Activated T-helper 17 cell treated with anti-CD3 and anti-CD28 coated beads, Interleukin-2, amount 50 U/mL, for 72 hours (primary cell): ENCODE data around the gene SMKR1. TPM values are rescaled to one million over a fixed set of nuclear protein-coding genes. Genes with fewer than 3 reads are reported as not detected.
"Not testable (repeated sequence)": the region's sequence is repeated elsewhere in the genome, so short reads cannot be mapped to it uniquely, and the experiment has no call there.

ENCODE experiments used
- ATAC-seq: fragments of 150-1000 bp; cut with Tn5 transposase; replicated peaks from 2 replicates; pipeline ENCODE4 v1.10.0; 2021; ENCODE audit warnings: mild to moderate bottlenecking, moderate library complexity
- H3K27ac Mint-ChIP-seq: one replicate; pipeline ENCODE4 v1.8.0; 2022; ENCODE audit warnings: mixed read lengths
- H3K27me3 Mint-ChIP-seq: one replicate; pipeline ENCODE4 v1.8.0; 2022; ENCODE audit warnings: mixed read lengths
- H3K36me3 Mint-ChIP-seq: one replicate; pipeline ENCODE4 v1.8.0; 2022; ENCODE audit warnings: low read depth, mild to moderate bottlenecking, mixed read lengths
- H3K4me1 Mint-ChIP-seq: one replicate; pipeline ENCODE4 v1.8.0; 2022; ENCODE audit warnings: mixed read lengths
- H3K4me3 Mint-ChIP-seq: one replicate; pipeline ENCODE4 v1.8.0; 2022; ENCODE audit warnings: mild to moderate bottlenecking, mixed read lengths
- H3K9me3 Mint-ChIP-seq: one replicate; pipeline ENCODE4 v1.8.0; 2022; ENCODE audit warnings: mixed read lengths
- total RNA-seq, 2 donors: library from RNA; stranded (reverse); gene quantifications; one replicate each; pipeline ENCODE4 v1.2.3, GENCODE V29; 2022

The SMKR1 gene
- total RNA-seq, 2 donors from 2014 or later, result 1.3 to 1.9 TPM

DNA sequence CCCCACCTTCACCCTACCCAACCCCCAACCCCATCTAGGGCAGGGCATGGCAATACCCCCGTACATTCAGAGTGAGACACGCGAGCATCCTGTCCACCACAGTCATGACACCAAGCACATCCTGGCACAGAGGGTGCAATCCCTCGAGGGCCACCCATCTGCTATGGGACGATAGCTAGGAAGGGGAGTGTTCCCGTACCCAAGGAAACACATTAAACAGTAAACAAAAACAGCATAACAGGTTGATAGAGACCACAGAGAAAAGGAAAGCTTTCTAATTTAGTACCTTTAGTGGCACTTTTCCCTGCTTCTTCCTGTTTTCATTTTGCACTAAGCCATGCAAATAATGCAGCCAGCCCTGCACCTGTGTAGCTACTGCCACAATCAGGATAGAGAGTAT, 2.3 kb upstream of the SMKR1 start:
- H3K27ac Mint-ChIP-seq, result no peak overlapping the region

DNA sequence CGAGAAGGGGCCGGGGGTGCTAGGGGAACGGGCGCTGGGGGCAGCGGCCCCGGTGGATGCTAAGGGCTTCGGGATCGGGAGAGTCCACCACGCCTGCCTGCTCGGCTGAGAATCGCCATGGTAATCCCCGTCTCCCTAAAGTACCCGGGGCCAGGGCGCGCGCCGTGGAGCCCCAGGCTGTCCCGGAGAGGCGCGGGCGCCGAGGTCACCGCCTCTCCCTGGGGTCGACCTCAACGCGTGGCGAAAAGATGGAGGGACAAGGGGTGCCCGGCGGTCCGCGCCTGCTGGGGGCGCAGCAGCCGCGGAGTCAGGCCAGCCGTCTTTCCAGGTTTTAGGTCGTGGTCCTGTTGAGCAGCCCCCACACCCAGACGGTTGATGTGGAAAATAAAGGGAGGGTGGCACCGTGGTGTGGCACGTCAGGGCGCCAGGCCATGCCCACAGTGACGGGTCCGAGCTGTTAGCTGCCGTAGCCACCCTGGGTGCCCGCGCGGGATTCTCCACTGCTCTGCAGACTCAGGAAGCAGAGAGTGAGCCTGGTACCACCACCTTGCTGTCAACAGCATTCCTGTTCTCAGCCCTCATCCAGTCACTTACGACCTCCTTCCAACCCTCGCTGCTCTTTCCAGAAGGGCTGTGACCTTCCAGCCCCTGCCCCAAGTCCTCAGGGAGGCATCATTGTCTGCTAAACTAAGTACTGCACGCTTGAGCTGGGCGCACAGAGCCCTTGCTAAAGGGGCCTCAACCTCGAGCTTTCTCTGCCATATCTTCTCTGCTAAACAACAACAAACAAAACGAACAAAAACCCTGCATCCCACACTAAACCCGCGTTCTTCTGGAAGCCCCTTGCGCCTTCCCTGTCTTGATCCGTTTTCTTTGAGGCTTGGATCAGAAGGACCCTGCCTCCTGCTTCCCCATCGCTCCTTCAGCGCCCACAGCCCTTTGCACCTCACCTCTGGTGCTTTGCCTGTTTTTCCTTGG, 666 bp downstream of the SMKR1 start:
- Mint-ChIP-seq H3K4me1 (peaks cover 7% of the 10 kb centered on the region), H3K4me3 (peak overlapping the region; percentile 69), H3K27ac (peak overlapping the region; percentile 57), H3K36me3 (no peaks in the 10 kb centered on the region), H3K27me3 (no peaks in the 10 kb centered on the region), H3K9me3 (no peaks in the 10 kb centered on the region)
- ATAC-seq, result peak; percentile 18

More for the DNA sequence above, 2.3 kb upstream of the SMKR1 start:
- H3K4me1 Mint-ChIP-seq, result peaks cover 7% of the 10 kb centered on the region
- no peak for ATAC-seq
- no peaks in the 10 kb centered on the region for H3K27me3 Mint-ChIP-seq
- no peak overlapping the region for H3K4me3 Mint-ChIP-seq
- H3K9me3 Mint-ChIP-seq, result no peaks in the 10 kb centered on the region
- no peaks in the 10 kb centered on the region for H3K36me3 Mint-ChIP-seq

DNA sequence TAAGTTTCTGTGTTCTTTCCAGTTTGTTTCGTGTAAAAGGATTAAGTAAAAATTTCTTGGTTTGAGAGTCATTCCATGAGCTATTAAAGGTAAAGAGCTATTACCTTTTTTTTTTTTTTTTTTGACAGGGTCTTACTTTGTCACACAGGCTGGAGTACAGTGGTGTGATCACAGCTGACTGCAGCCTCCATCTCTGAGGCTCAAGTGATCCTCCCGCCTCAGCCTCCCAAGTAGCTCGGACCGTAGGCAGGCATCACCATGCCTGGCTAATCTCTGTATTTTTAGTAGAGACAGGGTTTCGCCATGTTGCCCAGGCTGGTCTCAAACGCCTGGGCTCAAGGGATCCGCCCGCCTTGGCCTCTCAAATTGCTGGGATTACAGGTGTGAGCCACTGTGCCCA, 1.4 kb downstream of the SMKR1 start:
- H3K4me3 Mint-ChIP-seq, result peak overlapping the region; percentile 69
- no peaks in the 10 kb centered on the region for H3K9me3 Mint-ChIP-seq
- peak overlapping the region; percentile 57 for H3K27ac Mint-ChIP-seq
- no peaks in the 10 kb centered on the region for H3K36me3 Mint-ChIP-seq
- H3K4me1 Mint-ChIP-seq, result peaks cover 7% of the 10 kb centered on the region
- no peak for ATAC-seq
- no peaks in the 10 kb centered on the region for H3K27me3 Mint-ChIP-seq

DNA sequence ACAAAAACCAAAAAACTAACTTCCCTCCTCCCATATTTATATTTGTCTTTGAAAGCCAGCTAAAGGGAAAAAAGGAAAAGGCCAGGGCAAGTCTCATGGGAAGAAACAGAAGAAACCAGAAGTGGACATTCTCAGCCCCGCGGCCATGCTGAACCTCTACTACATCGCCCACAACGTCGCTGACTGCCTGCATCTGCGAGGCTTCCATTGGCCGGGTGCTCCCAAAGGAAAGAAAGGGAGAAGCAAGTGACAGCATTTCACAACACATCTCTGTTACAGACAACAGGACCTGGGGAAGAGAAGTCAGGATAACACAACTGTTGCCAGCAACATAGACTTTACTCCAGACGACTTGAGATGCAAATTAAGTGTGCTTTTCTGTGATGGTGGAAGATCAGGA, 9.9 kb downstream of the SMKR1 start:
- ATAC-seq, result no peak
- H3K27ac Mint-ChIP-seq, result no peak overlapping the region

GRCh38 chr7:129513546-129513945, 11.2 kb downstream of the SMKR1 start:
- H3K4me1 Mint-ChIP-seq, result no peaks in the 10 kb centered on the region
- no peaks in the 10 kb centered on the region for H3K36me3 Mint-ChIP-seq
- no peak for ATAC-seq
- no peak overlapping the region for H3K27ac Mint-ChIP-seq
- no peaks in the 10 kb centered on the region for H3K9me3 Mint-ChIP-seq
- H3K27me3 Mint-ChIP-seq, result peaks cover 7% of the 10 kb centered on the region
- H3K4me3 Mint-ChIP-seq, result no peak overlapping the region

More for the DNA sequence above, 9.9 kb downstream of the SMKR1 start:
- Mint-ChIP-seq H3K36me3 (no peaks in the 10 kb centered on the region), H3K4me3 (no peak overlapping the region), H3K9me3 (no peaks in the 10 kb centered on the region), H3K27me3 (peaks cover 3% of the 10 kb centered on the region), H3K4me1 (no peaks in the 10 kb centered on the region)

DNA sequence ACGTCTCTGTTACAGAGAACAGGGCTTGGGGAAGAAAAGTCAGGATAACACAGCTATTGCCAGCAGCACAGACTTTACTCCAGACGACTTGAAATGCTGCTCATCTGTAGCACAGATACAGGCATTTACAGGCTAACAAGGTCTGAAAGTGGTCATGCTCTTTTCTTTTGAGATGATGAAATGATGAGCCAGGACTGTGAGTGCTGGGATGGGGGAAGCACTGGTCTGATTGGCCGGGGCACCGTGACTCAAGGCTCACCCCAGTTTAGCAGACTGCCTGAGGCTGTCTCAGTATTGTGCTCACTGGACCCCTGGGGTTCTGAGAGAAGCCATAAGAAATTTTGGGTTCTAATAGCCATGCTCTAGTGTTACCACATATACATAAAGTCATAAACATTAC, 12.4 kb downstream of the SMKR1 start:
- H3K36me3 Mint-ChIP-seq, result no peaks in the 10 kb centered on the region

DNA sequence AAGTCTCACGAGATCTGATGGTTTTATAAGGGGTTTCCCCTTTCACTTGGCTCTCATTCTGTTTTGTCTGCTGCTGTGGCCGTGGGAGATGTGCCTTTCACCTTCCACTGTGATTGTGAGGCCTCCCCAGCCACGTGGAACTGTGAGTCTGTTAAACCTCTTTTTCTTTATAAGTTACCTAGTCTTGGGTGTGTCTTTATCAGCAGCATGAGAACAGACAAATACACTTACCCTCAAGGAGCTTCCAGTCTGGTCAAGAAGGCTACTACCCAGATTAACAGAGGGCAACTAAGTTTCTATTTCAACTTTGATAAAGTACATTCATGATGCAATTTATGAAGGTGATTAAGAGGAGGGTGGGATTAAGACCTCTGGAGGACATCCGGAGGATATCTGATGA, 13.1 kb downstream of the SMKR1 start:
- Mint-ChIP-seq H3K9me3 (no peaks in the 10 kb centered on the region), H3K4me1 (no peaks in the 10 kb centered on the region), H3K36me3 (no peaks in the 10 kb centered on the region), H3K4me3 (no peak overlapping the region), H3K27me3 (peaks cover 15% of the 10 kb centered on the region), H3K27ac (no peak overlapping the region)
- ATAC-seq, result no peak

More for the DNA sequence above, 12.4 kb downstream of the SMKR1 start:
- no peak for ATAC-seq
- Mint-ChIP-seq H3K27ac (no peak overlapping the region), H3K9me3 (no peaks in the 10 kb centered on the region), H3K4me1 (no peaks in the 10 kb centered on the region), H3K27me3 (peaks cover 10% of the 10 kb centered on the region), H3K4me3 (no peak overlapping the region)

DNA sequence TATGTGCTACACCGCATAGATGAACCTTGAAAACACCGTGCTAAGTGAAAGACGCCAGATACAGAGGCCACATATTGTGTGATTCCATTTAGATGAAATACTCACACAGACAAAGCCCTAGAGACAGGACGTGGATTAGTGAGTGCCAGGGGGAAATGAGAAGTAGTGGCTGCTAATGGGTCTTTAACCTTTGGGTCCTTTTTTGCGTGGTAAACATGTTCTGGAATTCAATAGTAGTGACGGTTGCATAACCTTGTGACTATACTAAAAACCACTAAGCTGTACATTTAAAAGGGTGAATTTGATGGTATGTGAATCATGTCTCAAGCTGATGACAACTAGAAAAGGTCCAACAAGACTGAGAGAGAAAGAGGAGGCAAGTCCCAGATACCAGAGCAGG, 15.6 kb downstream of the SMKR1 start:
- Mint-ChIP-seq H3K27ac (no peak overlapping the region), H3K4me3 (no peak overlapping the region), H3K27me3 (peaks cover 31% of the 10 kb centered on the region), H3K4me1 (no peaks in the 10 kb centered on the region), H3K9me3 (no peaks in the 10 kb centered on the region), H3K36me3 (no peaks in the 10 kb centered on the region)
- no peak for ATAC-seq

DNA sequence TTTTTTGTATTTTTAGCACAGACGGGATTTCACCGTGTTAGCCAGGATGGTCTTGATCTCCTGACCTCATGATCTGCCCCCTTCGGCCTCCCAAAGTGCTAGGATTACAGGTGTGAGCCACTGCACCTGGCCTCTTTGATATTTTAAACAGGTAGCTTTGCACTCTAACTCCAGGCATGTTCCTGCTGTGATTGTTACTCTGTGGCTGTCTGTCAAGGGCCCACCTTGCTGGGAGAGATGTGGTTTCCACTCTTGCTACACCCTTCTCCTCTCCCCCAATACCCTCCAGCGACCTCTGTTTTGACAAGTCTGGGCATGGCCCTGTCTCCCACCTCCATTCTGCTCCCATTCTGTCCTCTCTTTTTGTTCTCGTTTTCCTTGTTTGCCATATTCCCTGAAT, 17.1 kb downstream of the SMKR1 start:
- no peak overlapping the region for H3K27ac Mint-ChIP-seq
- no peaks in the 10 kb centered on the region for H3K36me3 Mint-ChIP-seq
- H3K4me1 Mint-ChIP-seq, result no peaks in the 10 kb centered on the region
- H3K27me3 Mint-ChIP-seq, result peaks cover 35% of the 10 kb centered on the region
- no peaks in the 10 kb centered on the region for H3K9me3 Mint-ChIP-seq
- ATAC-seq, result no peak
- H3K4me3 Mint-ChIP-seq, result no peak overlapping the region

DNA sequence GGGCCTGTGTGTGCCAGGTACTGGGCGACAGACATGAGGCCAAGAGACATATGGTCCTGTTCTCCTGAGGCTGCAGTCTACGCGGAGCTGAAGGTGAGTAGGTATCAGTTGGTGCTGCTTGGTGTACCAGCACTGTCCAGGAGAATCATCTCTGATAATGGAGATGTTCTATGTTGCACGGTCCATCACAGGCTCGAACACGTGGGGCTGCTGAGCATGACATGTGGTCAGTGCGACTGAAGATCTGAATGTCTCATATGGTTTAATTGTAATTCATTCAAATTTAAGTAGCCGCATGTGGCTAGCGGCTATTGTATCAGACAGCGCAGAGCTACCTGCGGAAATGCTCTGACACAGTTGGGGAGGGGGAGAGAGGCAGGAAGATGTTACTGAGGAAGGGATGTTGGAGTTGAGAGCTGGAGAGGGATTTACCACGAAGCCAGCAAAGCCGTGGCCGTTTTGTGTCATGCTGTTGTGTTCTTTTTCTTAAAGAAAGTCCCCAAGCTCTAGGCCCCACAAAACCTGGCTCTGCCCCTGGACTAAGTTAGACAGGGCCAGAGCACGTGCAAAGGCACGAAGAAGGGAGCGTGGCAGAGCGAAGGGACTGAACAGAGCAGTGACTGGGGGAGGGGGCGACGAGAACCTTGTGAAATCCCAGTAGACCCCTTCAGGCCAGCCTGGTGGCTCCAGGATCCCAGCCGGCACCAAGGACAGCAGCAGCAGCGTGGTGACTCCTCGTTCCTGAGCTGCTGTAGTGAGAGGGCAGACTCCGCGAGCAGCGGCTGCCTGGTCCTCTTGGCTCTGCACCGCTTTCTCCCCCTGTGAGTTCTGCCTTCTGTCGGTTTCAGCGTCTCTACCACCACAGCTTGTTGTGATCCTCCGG, 20.0 kb downstream of the SMKR1 start:
- no peak for ATAC-seq
- peaks cover 38% of the 10 kb centered on the region for H3K27me3 Mint-ChIP-seq
- H3K4me1 Mint-ChIP-seq, result no peaks in the 10 kb centered on the region
- no peak overlapping the region for H3K27ac Mint-ChIP-seq
- no peaks in the 10 kb centered on the region for H3K36me3 Mint-ChIP-seq
- no peak overlapping the region for H3K4me3 Mint-ChIP-seq
- no peaks in the 10 kb centered on the region for H3K9me3 Mint-ChIP-seq

- no peaks in the 10 kb centered on the region for H3K4me1 Mint-ChIP-seq
- H3K9me3 Mint-ChIP-seq, result no peaks in the 10 kb centered on the region
- H3K36me3 Mint-ChIP-seq, result no peaks in the 10 kb centered on the region
- peaks cover 37% of the 10 kb centered on the region for H3K27me3 Mint-ChIP-seq
- no peak overlapping the region for H3K4me3 Mint-ChIP-seq
- no peak overlapping the region for H3K27ac Mint-ChIP-seq
- ATAC-seq, result no peak
Observed at GRCh38 chr7:129522971-129523340, 20.6 kb downstream of the SMKR1 start.

DNA sequence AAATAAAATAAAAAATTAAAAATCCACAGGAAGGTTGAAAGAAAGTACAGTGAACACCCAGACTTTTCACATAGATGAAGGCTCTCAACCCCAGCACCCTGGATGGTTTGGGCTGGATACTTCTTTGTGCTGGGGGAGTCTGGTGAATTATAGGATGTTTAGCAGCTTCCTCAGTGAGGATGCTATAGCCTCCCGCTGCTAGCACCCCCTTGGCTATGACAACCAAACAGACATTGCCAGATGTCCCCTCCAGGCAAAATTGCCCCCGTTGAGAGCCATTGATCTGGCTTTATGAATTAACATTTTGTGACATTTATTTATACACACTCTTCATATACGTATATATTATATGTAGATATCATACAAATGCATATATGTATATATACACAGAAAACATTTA, 21.6 kb downstream of the SMKR1 start:
- Mint-ChIP-seq H3K36me3 (no peaks in the 10 kb centered on the region), H3K9me3 (no peaks in the 10 kb centered on the region), H3K27me3 (peaks cover 35% of the 10 kb centered on the region), H3K4me3 (no peak overlapping the region), H3K4me1 (no peaks in the 10 kb centered on the region), H3K27ac (no peak overlapping the region)
- ATAC-seq, result no peak

DNA sequence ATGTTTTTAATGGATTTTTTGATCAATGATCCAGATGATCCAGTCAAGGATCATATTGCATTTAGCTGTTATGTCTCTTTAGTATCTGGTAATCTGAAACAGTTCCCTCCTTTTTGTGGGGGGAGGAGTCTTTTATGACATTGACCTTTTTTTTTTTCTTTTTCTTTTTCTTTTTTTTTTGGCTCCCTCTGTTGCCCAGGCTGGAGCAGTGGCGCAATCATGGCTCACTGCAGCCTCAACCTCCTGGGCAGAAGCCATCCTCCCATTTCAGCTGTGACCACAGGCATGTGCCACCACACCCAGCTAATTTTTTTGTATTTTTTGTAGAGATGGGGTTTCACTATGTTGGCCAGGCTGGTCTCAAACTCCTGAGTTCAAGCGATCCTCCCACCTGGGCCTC, 22.1 kb downstream of the SMKR1 start:
- H3K27ac Mint-ChIP-seq, H3K36me3 Mint-ChIP-seq, H3K9me3 Mint-ChIP-seq, H3K4me1 Mint-ChIP-seq, H3K4me3 Mint-ChIP-seq, ATAC-seq: not testable (repeated sequence)
- peaks cover 35% of the 10 kb centered on the region for H3K27me3 Mint-ChIP-seq

DNA sequence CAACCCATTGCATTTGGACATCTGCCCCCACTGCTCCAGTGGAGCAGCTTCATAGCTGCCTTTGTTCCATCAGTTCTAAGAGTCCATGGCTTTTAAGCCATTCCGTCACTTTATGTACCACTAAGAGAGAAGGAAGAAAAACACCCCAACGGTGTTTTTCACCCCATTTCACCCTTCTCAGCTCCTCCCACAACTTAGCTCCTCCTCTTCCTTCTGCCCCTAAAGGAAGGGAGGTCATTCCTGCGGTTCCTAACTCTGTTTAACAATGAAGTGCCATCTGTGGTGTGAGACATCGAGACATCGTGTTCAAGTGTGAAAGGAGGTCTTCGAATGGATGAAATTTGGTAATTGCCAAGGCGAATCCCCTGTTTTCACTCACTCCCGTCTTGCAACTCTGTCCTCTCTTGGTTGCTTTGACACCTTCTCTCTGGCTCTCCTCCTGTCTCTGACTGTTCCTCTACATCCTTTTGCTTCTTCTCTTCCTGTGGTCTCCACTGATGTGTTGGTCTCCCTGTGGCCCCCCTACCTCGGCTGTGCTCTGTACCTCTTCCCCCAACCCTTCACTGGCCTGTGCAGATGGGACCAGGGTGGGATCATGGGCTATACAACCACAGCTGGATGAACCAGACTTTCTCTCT, 23.0 kb downstream of the SMKR1 start:
- no peaks in the 10 kb centered on the region for H3K9me3 Mint-ChIP-seq
- ATAC-seq, result no peak
- peaks cover 28% of the 10 kb centered on the region for H3K27me3 Mint-ChIP-seq
- H3K27ac Mint-ChIP-seq, result no peak overlapping the region
- H3K36me3 Mint-ChIP-seq, result no peaks in the 10 kb centered on the region
- no peaks in the 10 kb centered on the region for H3K4me1 Mint-ChIP-seq
- no peak overlapping the region for H3K4me3 Mint-ChIP-seq
